HEK293 (cell line): ENCODE results near the gene FSD2.
A peak's percentile ranks its signal among the peaks of the same experiment; 100 is the strongest.

ENCODE experiments used
- BCL11A ChIP-seq: fragments of 450-650 bp; formaldehyde crosslinking; IDR thresholded peaks from 2 replicates; pipeline ENCODE4 v1.5.1; 2016; ENCODE audit warnings: low read depth, missing biosample characterization, missing genetic modification characterization
- GLI4 ChIP-seq: fragments of 450-650 bp; formaldehyde crosslinking; IDR thresholded peaks from 2 replicates; pipeline ENCODE4 v1.5.1; 2016; ENCODE audit warnings: missing biosample characterization, missing genetic modification characterization
- HOXA7 ChIP-seq: sonication (generic); formaldehyde crosslinking; IDR thresholded peaks from 2 replicates; pipeline ENCODE4 v1.8.1; 2022; ENCODE audit warnings: missing genetic modification reagents, borderline replicate concordance
- HOXC10 ChIP-seq: sonication (generic); formaldehyde crosslinking; IDR thresholded peaks from 2 replicates; pipeline ENCODE4 v1.8.1; 2023; ENCODE audit warnings: mild to moderate bottlenecking, missing genetic modification reagents
- KLF1 ChIP-seq: fragments of 450-650 bp; formaldehyde crosslinking; IDR thresholded peaks from 2 replicates; pipeline ENCODE4 v1.5.1; 2016; ENCODE audit warnings: missing biosample characterization, missing genetic modification characterization
- KLF9 ChIP-seq: fragments of 450-650 bp; formaldehyde crosslinking; IDR thresholded peaks from 2 replicates; pipeline ENCODE4 v1.5.1; 2016; ENCODE audit warnings: missing biosample characterization, missing genetic modification characterization, low read depth
- PRDM6 ChIP-seq: fragments of 450-650 bp; formaldehyde crosslinking; IDR thresholded peaks from 2 replicates; pipeline ENCODE4 v1.5.1; 2017; ENCODE audit warnings: missing biosample characterization, missing genetic modification characterization
- RBAK ChIP-seq: fragments of 450-650 bp; formaldehyde crosslinking; IDR thresholded peaks from 2 replicates; pipeline ENCODE4 v1.5.1; 2016; ENCODE audit warnings: missing biosample characterization, missing genetic modification characterization
- TRIM28 ChIP-seq: IDR thresholded peaks from 2 replicates; pipeline ENCODE4 v1.6.1; 2011; ENCODE audit warnings: low read length, control low read depth, borderline replicate concordance
- YY2 ChIP-seq: fragments of 450-650 bp; formaldehyde crosslinking; IDR thresholded peaks from 2 replicates; pipeline ENCODE4 v1.5.1; 2016; ENCODE audit warnings: missing biosample characterization, missing genetic modification characterization
- ZFP41 ChIP-seq: fragments of 450-650 bp; formaldehyde crosslinking; IDR thresholded peaks from 2 replicates; pipeline ENCODE4 v1.5.1; 2016; ENCODE audit warnings: missing biosample characterization, missing genetic modification characterization, borderline replicate concordance
- ZNF112 ChIP-seq: fragments of 450-650 bp; formaldehyde crosslinking; IDR thresholded peaks from 2 replicates; pipeline ENCODE4 v1.5.0; 2017; ENCODE audit warnings: missing biosample characterization, missing genetic modification characterization
- ZNF157 ChIP-seq: fragments of 450-650 bp; formaldehyde crosslinking; IDR thresholded peaks from 2 replicates; pipeline ENCODE4 v1.5.1; 2016; ENCODE audit warnings: missing biosample characterization, missing genetic modification characterization
- ZNF174 ChIP-seq: fragments of 450-650 bp; formaldehyde crosslinking; IDR thresholded peaks from 2 replicates; pipeline ENCODE4 v1.5.0; 2017; ENCODE audit warnings: missing biosample characterization, mild to moderate bottlenecking, missing genetic modification characterization
- ZNF214 ChIP-seq: fragments of 450-650 bp; formaldehyde crosslinking; IDR thresholded peaks from 2 replicates; pipeline ENCODE4 v1.5.1; 2017; ENCODE audit warnings: missing biosample characterization, mild to moderate bottlenecking, missing genetic modification characterization, borderline replicate concordance
- ZNF239 ChIP-seq: fragments of 450-650 bp; formaldehyde crosslinking; IDR thresholded peaks from 2 replicates; pipeline ENCODE4 v1.5.1; 2016; ENCODE audit warnings: missing biosample characterization, missing genetic modification characterization
- ZNF341 ChIP-seq: fragments of 450-650 bp; formaldehyde crosslinking; IDR thresholded peaks from 2 replicates; pipeline ENCODE4; 2016; ENCODE audit warnings: low read depth, missing biosample characterization, missing genetic modification characterization
- ZNF354C ChIP-seq: fragments of 450-650 bp; formaldehyde crosslinking; IDR thresholded peaks from 2 replicates; pipeline ENCODE4 v1.5.1; 2016; ENCODE audit warnings: missing biosample characterization, missing genetic modification characterization, low read depth, borderline replicate concordance
- ZNF423 ChIP-seq: fragments of 450-650 bp; formaldehyde crosslinking; IDR thresholded peaks from 2 replicates; pipeline ENCODE4 v1.5.1; 2016; ENCODE audit warnings: missing biosample characterization, missing genetic modification characterization
- ZNF426 ChIP-seq: fragments of 450-650 bp; formaldehyde crosslinking; IDR thresholded peaks from 2 replicates; pipeline ENCODE4 v1.5.1; 2017; ENCODE audit warnings: missing biosample characterization, missing genetic modification characterization, mild to moderate bottlenecking, inconsistent platforms, moderate library complexity
- ZNF449 ChIP-seq: fragments of 450-650 bp; formaldehyde crosslinking; IDR thresholded peaks from 2 replicates; pipeline ENCODE4 v1.5.1; 2017; ENCODE audit warnings: missing biosample characterization, mild to moderate bottlenecking, missing genetic modification characterization, moderate library complexity
- ZNF658 ChIP-seq: fragments of 450-650 bp; formaldehyde crosslinking; IDR thresholded peaks from 2 replicates; pipeline ENCODE4; 2016; ENCODE audit warnings: missing biosample characterization, missing genetic modification characterization
- ZNF768 ChIP-seq: fragments of 450-650 bp; formaldehyde crosslinking; IDR thresholded peaks from 2 replicates; pipeline ENCODE4 v1.5.1; 2018; ENCODE audit warnings: missing biosample characterization, mild to moderate bottlenecking, missing genetic modification characterization
- ZNF776 ChIP-seq: fragments of 450-650 bp; formaldehyde crosslinking; IDR thresholded peaks from 2 replicates; pipeline ENCODE4 v1.5.0; 2017; ENCODE audit warnings: missing biosample characterization, missing genetic modification characterization, borderline replicate concordance
- ZNF792 ChIP-seq: fragments of 450-650 bp; formaldehyde crosslinking; IDR thresholded peaks from 2 replicates; pipeline ENCODE4 v1.5.1; 2016; ENCODE audit warnings: missing biosample characterization, missing genetic modification characterization
- ZSCAN4 ChIP-seq: fragments of 450-650 bp; formaldehyde crosslinking; IDR thresholded peaks from 2 replicates; pipeline ENCODE4 v1.5.1; 2017; ENCODE audit warnings: missing biosample characterization, missing genetic modification characterization
- ZSCAN5A ChIP-seq: fragments of 450-650 bp; formaldehyde crosslinking; IDR thresholded peaks from 2 replicates; pipeline ENCODE4 v1.5.1; 2016; ENCODE audit warnings: missing biosample characterization, missing genetic modification characterization
- TF ChIP-seq, protein P1 (sequence below): fragments of 450-650 bp; formaldehyde crosslinking; IDR thresholded peaks from 2 replicates; pipeline ENCODE4 v1.5.1; 2017; ENCODE audit warnings: missing biosample characterization, missing genetic modification characterization
- TF ChIP-seq, protein P2 (sequence below): fragments of 450-650 bp; formaldehyde crosslinking; IDR thresholded peaks from 2 replicates; pipeline ENCODE4 v1.5.1; 2017; ENCODE audit warnings: missing biosample characterization, missing genetic modification characterization

Gene FSD2

DNA sequence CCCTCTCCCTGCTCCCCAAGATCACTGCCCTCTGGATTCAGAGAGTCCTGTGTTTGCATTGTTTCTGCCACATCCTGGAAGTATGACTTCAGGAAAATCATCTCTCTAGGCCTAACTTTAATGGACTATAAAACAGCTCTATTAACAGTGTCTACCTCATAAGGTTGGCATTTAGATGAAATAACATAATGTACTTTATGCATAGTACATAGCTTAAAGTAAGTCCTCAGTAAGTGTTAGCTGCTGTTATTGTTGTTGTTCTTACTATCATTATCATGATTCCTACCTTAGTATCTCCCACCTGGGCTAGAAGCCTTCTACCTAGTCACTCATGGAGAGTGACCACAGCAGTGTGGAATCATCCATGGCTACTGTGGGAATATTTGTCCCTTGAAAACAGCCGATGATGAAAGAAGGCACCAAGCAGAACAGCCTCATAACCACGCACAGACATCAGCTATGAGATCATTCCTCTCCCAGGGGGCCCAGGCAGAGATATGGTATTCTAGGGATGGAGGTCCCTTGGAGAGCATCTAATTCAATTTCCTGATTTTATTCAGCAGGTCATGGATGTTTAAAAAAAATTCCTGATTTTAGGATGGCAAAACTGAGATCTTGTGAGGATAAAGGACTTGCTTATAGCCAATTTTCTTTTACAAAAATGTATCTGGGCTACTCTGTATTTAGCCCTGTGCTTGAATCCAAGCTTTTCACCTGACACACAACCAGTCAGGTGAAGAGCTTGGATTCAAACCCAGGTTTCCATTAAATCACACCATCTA lies 1.9 kb downstream of the FSD2 start (continued):
- TF ChIP-seq ZNF449 = no peak
- no peak for TF ChIP-seq ZNF157
- TF ChIP-seq, protein P1, sequence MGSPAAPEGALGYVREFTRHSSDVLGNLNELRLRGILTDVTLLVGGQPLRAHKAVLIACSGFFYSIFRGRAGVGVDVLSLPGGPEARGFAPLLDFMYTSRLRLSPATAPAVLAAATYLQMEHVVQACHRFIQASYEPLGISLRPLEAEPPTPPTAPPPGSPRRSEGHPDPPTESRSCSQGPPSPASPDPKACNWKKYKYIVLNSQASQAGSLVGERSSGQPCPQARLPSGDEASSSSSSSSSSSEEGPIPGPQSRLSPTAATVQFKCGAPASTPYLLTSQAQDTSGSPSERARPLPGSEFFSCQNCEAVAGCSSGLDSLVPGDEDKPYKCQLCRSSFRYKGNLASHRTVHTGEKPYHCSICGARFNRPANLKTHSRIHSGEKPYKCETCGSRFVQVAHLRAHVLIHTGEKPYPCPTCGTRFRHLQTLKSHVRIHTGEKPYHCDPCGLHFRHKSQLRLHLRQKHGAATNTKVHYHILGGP = no peak
- no peak for TF ChIP-seq KLF9 (tag by site-specific recombination)
- peak; percentile 63; the same call in 1 of the 2 replicates for TF ChIP-seq ZNF341
- TF ChIP-seq YY2 (tag by site-specific recombination) = no peak
- TF ChIP-seq ZNF423 (tag by site-specific recombination) = no peak
- no peak for TF ChIP-seq ZNF112 (tag by site-specific recombination)
- no peak for TF ChIP-seq PRDM6 (tag by site-specific recombination)
- no peak for TF ChIP-seq KLF1 (tag by site-specific recombination)
- TF ChIP-seq TRIM28 = no peak
- TF ChIP-seq ZNF426 = no peak
- TF ChIP-seq ZFP41 (tag by site-specific recombination) = no peak
- TF ChIP-seq ZNF354C = no peak
- no peak for TF ChIP-seq GLI4
- no peak for TF ChIP-seq ZNF776 (tag by site-specific recombination)
- no peak for TF ChIP-seq ZNF174
- no peak for TF ChIP-seq HOXA7 (CRISPR knock-in tag)
- 0 out of 2 replicates have a peak, but pooled peaks have one; percentile 49 for TF ChIP-seq BCL11A (tag by site-specific recombination)
- TF ChIP-seq ZNF239 (tag by site-specific recombination) = no peak
- TF ChIP-seq ZSCAN5A (tag by site-specific recombination) = no peak
- no peak for TF ChIP-seq ZNF792
- TF ChIP-seq RBAK (tag by site-specific recombination) = no peak
- 0 out of 2 replicates have a peak, but pooled peaks have one; percentile 21 for TF ChIP-seq ZSCAN4 (tag by site-specific recombination)
- no peak for TF ChIP-seq ZNF658 (tag by site-specific recombination)
- TF ChIP-seq, protein P2, sequence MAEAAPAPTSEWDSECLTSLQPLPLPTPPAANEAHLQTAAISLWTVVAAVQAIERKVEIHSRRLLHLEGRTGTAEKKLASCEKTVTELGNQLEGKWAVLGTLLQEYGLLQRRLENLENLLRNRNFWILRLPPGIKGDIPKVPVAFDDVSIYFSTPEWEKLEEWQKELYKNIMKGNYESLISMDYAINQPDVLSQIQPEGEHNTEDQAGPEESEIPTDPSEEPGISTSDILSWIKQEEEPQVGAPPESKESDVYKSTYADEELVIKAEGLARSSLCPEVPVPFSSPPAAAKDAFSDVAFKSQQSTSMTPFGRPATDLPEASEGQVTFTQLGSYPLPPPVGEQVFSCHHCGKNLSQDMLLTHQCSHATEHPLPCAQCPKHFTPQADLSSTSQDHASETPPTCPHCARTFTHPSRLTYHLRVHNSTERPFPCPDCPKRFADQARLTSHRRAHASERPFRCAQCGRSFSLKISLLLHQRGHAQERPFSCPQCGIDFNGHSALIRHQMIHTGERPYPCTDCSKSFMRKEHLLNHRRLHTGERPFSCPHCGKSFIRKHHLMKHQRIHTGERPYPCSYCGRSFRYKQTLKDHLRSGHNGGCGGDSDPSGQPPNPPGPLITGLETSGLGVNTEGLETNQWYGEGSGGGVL = no peak
- TF ChIP-seq ZNF768 = no peak
- TF ChIP-seq ZNF214 (tag by site-specific recombination) = no peak
- no peak for TF ChIP-seq HOXC10
